ENCODE measurements around the gene PEX5L.

The PEX5L gene

GRCh38 chr3:179935710-179936109 lies 101.0 kb downstream of the PEX5L start:
- no peak for DNase-seq (ENCODE audit: low read depth)
- no peak overlapping the region for H3K4me3 ChIP-seq (replicated peaks; ENCODE audit: low read depth, low read length)
- TF ChIP-seq CTCF (IDR thresholded peaks at IDR 0.05; ENCODE audit: low read length, missing control alignments) = no peak

GRCh38 chr3:179933914-179934313 lies 102.8 kb downstream of the PEX5L start:
- no peak overlapping the region for H3K4me3 ChIP-seq (replicated peaks; ENCODE audit: low read depth, low read length)
- no peak for TF ChIP-seq CTCF (IDR thresholded peaks at IDR 0.05; ENCODE audit: low read length, missing control alignments)
- DNase-seq (ENCODE audit: low read depth) = no peak

GRCh38 chr3:179933080-179933479 lies 103.7 kb downstream of the PEX5L start:
- DNase-seq (ENCODE audit: low read depth) = no peak
- no peak overlapping the region for H3K4me3 ChIP-seq (replicated peaks; ENCODE audit: low read depth, low read length)
- TF ChIP-seq CTCF (IDR thresholded peaks at IDR 0.05; ENCODE audit: low read length, missing control alignments) = no peak

DNA sequence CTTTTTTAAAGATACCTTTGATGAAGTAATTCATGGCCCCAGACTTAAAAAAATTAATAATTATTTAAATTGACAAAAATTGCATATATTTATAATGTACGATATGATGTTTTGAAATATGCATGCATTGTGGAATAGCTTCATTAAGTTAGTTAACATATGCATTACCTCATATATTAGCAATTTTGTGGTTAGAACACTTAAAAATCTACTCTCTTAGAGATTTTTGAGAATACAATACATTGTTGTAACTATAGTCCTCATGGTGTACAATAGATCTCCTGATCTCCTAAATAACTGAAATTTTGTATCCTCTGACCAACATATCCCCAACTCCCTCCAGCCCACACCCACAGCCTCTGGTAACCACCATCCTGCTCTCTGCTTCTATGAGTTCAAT lies 104.1 kb downstream of the PEX5L start:
- DNase-seq (ENCODE audit: low read depth) = no peak
- no peak overlapping the region for H3K4me3 ChIP-seq (replicated peaks; ENCODE audit: low read depth, low read length)
- no peak for TF ChIP-seq CTCF (IDR thresholded peaks at IDR 0.05; ENCODE audit: low read length, missing control alignments)

DNA sequence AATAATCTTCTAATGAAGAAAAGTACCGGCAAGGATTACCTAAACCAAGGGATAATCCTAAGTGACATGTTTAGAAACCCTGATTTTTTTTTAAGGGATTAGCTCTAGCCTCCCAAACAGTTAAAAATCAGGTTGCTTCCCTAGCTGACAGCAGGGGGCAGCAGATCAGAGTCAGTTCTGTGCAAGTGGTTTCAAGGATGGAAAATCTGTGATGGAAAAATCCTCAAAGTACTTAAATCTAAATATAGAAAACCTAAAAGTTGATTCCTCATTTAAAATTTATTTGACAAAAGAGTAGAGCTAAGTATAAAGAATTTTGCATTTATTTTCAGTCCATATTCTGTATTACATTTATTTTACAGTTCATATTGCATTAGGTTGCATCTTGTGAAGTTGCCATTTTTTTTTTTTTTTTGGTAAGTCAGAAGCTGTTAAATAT lies 107.6 kb downstream of the PEX5L start:
- TF ChIP-seq CTCF (IDR thresholded peaks at IDR 0.05; ENCODE audit: low read length, missing control alignments) = peak; percentile 88
- no peak overlapping the region for H3K4me3 ChIP-seq (replicated peaks; ENCODE audit: low read depth, low read length)
- peak; percentile 74 for DNase-seq (ENCODE audit: low read depth)

DNA sequence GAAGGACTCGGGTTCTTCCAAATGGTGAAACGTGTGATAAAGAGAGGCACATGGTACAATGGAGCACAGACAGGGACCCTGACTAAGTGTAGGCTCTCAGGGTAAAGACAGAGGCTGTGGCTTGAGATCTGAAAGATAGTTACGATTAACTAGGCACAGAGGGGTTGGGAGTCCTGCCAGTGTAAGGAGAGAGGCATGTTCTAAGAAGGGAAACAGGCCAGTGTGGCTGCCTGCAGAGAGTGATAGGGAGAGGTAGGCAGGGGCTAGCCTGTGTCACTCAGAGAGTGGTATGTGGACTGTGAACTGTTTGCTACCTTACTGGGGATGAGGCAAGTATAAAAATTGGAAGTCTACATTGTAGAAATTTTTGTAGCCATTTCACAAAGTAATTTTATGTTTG lies 109.5 kb downstream of the PEX5L start:
- H3K4me3 ChIP-seq (replicated peaks; ENCODE audit: low read depth, low read length) = no peak overlapping the region
- no peak for DNase-seq (ENCODE audit: low read depth)
- TF ChIP-seq CTCF (IDR thresholded peaks at IDR 0.05; ENCODE audit: low read length, missing control alignments) = no peak

GRCh38 chr3:179921951-179922350 lies 114.8 kb downstream of the PEX5L start:
- no peak for DNase-seq (ENCODE audit: low read depth)
- no peak overlapping the region for H3K4me3 ChIP-seq (replicated peaks; ENCODE audit: low read depth, low read length)
- no peak for TF ChIP-seq CTCF (IDR thresholded peaks at IDR 0.05; ENCODE audit: low read length, missing control alignments)
